ENCODE data around the gene IQCH. TPM values are rescaled to one million over a fixed set of nuclear protein-coding genes. Genes with fewer than 3 reads are reported as not detected.

Gene IQCH
- total RNA-seq, 1 donor from 2014 or later = 4.5 TPM

DNA sequence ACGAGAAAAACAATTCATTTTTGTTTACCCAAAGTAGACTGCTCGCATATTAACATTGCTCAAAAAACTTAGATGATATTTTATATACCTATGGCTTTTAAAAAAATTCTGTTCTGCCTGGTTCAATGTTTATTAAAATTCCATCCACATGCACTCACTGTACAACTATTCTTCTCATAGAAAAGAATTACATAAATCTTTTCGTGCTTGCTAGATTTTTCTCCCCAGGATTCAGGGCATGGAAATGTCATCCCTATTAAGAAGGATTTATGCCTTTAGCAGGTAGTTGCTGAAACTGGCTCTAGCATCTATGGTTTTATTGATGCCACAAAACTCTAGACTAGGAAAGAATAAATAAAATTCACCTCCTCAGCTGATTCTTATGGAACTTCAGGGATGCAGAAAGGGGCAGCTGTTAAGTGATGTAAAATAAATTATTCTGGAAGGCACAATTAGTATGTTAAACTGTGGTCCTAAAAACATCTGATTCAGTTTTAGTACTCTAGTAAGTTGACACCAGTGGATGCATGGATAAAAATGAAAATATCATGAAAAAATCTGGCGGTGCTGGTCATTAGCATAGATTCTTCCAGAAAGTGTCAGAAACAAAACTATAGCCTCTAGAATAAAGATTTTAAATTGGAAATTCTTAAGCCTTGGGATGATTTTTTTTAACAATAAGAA, 41.8 kb upstream of the IQCH start:
- Mint-ChIP-seq H3K27me3 (ENCODE audit: unreplicated experiment) (no peaks in the 10 kb centered on the region), H3K4me3 (ENCODE audit: unreplicated experiment) (no peak overlapping the region), H3K4me1 (ENCODE audit: low read depth, unreplicated experiment) (peaks cover 1% of the 10 kb centered on the region), H3K27ac (ENCODE audit: unreplicated experiment) (no peak overlapping the region), H3K36me3 (ENCODE audit: unreplicated experiment) (no peaks in the 10 kb centered on the region), H3K9me3 (ENCODE audit: unreplicated experiment) (no peaks in the 10 kb centered on the region)
- no peak for DNase-seq
- TF ChIP-seq CTCF (IDR thresholded peaks at IDR 0.05; ENCODE audit: partially characterized antibody, unreplicated experiment) = no peak

DNA sequence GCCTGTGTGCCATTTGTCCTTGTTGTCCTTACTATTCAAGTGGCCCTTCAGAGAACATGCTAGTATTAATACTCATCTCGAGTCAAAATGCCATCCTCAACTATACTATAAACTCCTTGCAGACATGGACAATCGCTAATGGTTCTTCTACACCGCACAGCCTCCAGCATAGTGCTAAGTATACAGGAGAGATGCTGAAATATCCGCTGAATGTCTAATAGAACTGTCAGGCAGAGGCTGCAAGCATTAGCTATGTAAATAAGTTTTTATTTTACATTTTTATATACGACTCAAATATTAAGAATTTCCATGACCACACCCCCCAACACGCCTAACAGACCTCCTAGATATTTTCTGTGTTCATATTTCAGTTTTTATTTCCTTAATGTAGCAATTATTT, 39.5 kb upstream of the IQCH start:
- TF ChIP-seq CTCF (IDR thresholded peaks at IDR 0.05; ENCODE audit: partially characterized antibody, unreplicated experiment) = no peak
- Mint-ChIP-seq H3K4me1 (ENCODE audit: low read depth, unreplicated experiment) (peaks cover 1% of the 10 kb centered on the region), H3K4me3 (ENCODE audit: unreplicated experiment) (no peak overlapping the region), H3K9me3 (ENCODE audit: unreplicated experiment) (no peaks in the 10 kb centered on the region), H3K36me3 (ENCODE audit: unreplicated experiment) (no peaks in the 10 kb centered on the region), H3K27ac (ENCODE audit: unreplicated experiment) (no peak overlapping the region), H3K27me3 (ENCODE audit: unreplicated experiment) (no peaks in the 10 kb centered on the region)
- no peak for DNase-seq

GRCh38 chr15:67216859-67217258, 37.7 kb upstream of the IQCH start:
- no peak for DNase-seq
- H3K4me1 Mint-ChIP-seq (ENCODE audit: low read depth, unreplicated experiment) = peaks cover 1% of the 10 kb centered on the region
- H3K27me3 Mint-ChIP-seq (ENCODE audit: unreplicated experiment) = no peaks in the 10 kb centered on the region
- no peaks in the 10 kb centered on the region for H3K36me3 Mint-ChIP-seq (ENCODE audit: unreplicated experiment)
- no peak overlapping the region for H3K27ac Mint-ChIP-seq (ENCODE audit: unreplicated experiment)
- H3K9me3 Mint-ChIP-seq (ENCODE audit: unreplicated experiment) = no peaks in the 10 kb centered on the region
- H3K4me3 Mint-ChIP-seq (ENCODE audit: unreplicated experiment) = no peak overlapping the region
- TF ChIP-seq CTCF (IDR thresholded peaks at IDR 0.05; ENCODE audit: partially characterized antibody, unreplicated experiment) = no peak

DNA sequence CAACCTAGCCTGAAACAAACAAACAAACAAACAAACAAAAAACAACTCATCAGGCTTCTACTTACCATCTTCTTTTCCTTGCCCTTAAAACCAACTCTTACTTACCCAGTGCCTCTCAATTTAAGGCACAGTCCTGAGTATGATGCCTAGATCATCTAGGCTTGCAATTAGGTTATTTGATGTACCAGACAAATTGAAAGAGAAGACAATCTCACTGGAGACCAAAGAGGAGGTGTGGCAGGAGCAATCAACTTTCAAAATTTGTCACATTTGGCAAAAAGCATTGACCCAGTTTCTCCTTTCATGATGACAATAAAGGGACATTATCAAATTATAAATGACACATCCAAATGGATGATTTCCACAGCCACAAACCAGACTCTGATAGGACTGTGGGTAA, 36.2 kb upstream of the IQCH start:
- Mint-ChIP-seq H3K4me3 (ENCODE audit: unreplicated experiment) (no peak overlapping the region), H3K27ac (ENCODE audit: unreplicated experiment) (no peak overlapping the region), H3K36me3 (ENCODE audit: unreplicated experiment) (no peaks in the 10 kb centered on the region), H3K4me1 (ENCODE audit: low read depth, unreplicated experiment) (peaks cover 1% of the 10 kb centered on the region), H3K27me3 (ENCODE audit: unreplicated experiment) (no peaks in the 10 kb centered on the region), H3K9me3 (ENCODE audit: unreplicated experiment) (no peaks in the 10 kb centered on the region)
- TF ChIP-seq CTCF (IDR thresholded peaks at IDR 0.05; ENCODE audit: partially characterized antibody, unreplicated experiment) = no peak
- no peak for DNase-seq

DNA sequence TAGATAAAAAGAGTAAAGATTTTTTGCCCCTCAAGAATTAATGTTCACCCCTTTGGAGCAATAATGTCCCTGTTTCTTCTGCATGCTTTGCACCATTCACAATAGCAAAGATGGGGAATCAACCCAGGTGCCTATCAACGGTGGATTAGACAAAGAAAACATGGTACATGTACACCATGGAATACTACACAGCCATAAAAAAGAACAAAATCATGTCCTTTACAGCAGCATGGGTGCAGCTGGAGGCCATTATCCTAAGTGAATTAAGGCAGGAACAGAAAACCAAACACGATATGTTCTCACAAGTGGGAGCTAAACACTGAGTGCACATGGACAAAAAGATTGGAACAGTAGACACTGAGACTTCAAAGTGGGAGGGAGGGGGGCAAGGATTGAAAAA, 35.3 kb upstream of the IQCH start:
- no peak for TF ChIP-seq CTCF (IDR thresholded peaks at IDR 0.05; ENCODE audit: partially characterized antibody, unreplicated experiment)
- H3K27me3 Mint-ChIP-seq (ENCODE audit: unreplicated experiment) = no peaks in the 10 kb centered on the region
- H3K27ac Mint-ChIP-seq (ENCODE audit: unreplicated experiment) = no peak overlapping the region
- no peaks in the 10 kb centered on the region for H3K36me3 Mint-ChIP-seq (ENCODE audit: unreplicated experiment)
- no peak for DNase-seq
- no peaks in the 10 kb centered on the region for H3K9me3 Mint-ChIP-seq (ENCODE audit: unreplicated experiment)
- no peak overlapping the region for H3K4me3 Mint-ChIP-seq (ENCODE audit: unreplicated experiment)
- H3K4me1 Mint-ChIP-seq (ENCODE audit: low read depth, unreplicated experiment) = peaks cover under 1% of the 10 kb centered on the region
